NCI-H526 treated with DMSO at 0.1 percent for 48 hours (cell line): ENCODE results near the gene PYDC2.
"Not testable (repeated sequence)": the region's sequence is repeated elsewhere in the genome, so short reads cannot be mapped to it uniquely, and the experiment has no call there.

Experiments used
- DNase-seq: peaks from one replicate; lab custom pipeline; 2025; lab: John Stamatoyannopoulos, UW

Gene PYDC2

DNA sequence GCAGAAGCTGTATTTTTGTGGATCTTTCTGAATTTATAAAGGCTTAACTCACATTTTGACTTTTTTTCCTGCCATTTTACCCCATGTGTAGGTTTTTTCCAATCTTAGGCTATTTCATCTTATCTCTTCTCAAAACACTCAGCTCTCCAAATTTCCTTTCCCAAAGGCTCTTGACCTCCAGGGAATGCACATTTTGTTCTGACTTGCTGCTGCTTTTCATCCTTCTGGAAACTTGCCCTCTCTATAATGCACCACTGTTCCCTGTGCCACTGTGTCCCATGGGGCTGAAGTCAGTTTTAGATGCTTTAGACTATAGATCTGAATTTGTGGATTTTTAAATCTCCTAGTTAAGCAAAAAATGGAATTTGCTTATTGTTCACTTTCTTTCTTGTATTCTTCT is 9.1 kb downstream of the PYDC2 start:
- no peak for DNase-seq

DNA sequence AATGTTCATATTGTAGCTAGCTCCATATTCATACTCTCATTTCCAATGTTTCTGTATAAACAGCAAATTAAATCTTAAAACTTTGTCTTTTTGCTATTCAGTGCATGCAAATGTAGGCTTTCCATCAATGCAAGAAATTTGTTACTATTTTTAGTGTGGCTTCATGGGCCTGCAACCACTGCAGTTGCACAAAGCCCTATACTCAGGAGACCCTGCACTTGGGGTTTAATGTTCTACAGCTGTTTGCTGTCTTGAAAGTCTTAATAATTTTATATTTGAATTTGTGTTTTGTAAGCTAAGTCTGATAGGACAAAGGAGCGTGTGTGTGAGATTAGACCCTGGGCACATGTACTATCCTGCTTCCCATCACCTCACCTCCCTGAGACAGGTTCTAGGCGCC is 9.6 kb downstream of the PYDC2 start:
- DNase-seq = no peak

DNA sequence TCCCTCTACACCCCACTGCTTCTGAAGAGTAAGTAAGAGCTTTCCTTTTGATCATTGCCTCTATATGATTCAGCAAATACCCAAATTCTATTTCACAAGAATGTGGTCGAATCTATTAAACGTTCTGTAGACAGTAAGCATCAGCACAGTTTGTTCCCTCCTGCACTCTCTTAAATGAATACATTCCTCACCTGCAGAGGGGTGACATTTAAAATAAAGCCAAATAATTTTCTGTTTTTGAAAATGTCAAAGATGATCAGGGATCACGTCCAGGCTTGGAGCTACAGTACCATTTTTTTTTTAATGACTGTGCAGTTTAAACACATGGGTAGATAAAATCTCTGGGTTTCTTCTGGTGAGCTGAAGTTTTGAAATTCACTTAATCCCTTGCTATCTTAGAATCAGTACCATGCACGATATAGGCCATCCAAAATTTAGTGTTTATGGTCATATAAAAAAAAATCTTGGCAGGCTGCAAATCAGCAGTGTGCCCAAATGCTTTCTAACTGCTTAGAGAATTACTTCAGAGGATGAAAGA is 12.8 kb downstream of the PYDC2 start:
- no peak for DNase-seq

DNA sequence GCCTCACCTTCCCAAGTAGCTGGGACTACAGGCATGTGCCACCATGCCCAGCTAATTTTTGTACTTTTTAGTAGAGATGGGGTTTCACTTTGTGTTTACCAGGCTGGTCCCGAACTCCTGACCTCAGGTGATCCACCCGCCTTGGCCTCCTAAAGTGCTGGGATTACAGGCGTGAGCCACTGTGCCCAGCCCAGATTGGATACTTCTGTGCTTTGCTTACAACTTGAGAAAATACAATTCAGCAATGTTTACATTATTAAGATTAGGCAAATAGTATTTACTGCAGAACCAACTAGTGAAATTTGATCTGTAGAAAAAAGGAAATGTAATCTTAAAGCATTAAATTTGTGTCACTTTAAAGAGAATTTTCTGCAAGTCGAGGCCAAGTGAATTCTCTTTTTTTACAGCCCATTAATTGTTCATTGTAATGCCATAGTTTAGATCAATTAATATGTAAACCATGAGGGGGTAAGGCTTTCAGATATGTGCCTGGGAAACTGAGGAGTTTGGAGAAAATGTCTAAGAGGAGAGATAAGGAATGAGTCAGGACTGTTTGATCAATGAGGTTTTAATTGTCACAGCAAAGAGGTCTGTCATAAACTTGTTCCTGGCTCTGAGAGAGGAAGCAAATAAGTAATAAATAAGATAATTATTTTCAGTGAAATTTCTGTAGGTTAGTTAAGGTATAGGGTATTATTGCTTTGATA is 15.3 kb downstream of the PYDC2 start:
- no peak for DNase-seq

DNA sequence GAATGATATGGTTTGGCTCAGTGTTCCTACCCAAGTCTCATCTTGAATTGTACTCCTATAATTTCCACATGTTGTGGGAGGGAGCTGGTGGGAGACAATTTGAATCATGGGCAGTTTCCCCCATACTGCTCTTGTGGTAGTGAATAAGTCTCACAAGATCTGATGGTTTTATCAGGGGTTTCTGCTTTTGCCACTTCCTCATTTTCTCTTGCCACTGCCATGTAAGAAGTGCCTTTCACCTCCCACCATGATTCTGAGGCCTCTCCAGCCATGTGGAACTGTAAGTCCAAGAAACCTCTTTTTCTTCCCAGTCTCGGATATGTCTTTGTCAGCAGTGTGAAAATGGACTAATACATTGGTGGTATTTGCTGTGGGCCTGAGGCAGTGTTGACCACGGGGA is 23.0 kb downstream of the PYDC2 start:
- DNase-seq = not testable (repeated sequence)

DNA sequence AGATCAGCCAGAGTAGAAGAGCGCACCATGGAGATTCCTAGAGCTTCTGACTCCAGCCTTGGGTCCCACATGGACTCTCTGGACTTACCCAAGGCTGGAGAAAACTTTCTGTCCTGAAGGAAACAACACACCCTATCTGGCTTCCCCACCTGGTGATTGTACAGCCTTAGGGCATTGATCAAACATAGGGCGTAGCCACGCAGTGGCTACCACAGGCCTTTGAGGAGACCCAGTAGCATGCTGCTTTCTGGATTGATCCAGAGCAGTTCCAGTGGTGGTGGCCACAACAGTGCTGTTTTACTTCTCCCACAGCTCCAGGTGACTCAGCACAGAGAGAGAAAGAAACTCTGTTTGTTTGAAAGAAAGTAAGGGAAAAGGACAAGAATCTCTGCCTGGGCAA is 23.5 kb downstream of the PYDC2 start:
- no peak for DNase-seq

DNA sequence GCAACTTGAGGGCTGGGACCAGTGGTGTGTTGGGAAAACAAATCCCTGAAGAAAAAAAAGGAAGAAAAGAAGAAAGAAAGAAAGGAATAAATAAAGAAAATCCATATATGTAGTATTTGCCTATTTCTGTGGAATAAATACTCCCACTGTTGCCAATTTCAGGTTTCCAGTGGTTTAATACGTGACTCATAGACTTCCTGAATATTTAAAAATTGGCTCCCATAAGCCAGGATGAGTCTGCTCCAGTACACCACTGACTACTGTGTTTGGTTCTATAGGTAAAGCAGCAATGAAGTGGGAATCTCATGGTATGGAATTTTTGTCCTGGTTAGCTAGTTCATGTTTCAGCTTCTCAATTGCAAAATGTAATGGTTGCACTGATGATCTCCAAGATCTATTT is 31.6 kb downstream of the PYDC2 start:
- no peak for DNase-seq

DNA sequence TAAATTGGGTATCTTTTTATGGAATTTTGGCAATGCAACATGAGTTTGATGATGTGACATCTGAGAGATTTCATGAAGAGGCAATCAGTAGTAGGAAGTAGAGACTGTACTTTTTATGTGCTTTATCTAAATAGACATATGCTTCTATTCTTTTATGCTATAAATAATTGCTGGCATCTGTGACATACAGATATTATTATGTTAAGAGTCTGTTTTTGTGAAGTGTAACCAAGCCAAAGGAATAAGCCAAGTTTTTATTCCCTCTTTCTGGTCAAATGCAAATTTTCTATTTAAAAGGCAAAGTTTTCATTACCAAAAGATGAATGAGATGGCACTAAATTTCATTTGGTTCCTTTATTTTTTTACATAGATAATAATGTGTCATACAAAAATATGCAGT is 32.4 kb downstream of the PYDC2 start:
- no peak for DNase-seq

DNA sequence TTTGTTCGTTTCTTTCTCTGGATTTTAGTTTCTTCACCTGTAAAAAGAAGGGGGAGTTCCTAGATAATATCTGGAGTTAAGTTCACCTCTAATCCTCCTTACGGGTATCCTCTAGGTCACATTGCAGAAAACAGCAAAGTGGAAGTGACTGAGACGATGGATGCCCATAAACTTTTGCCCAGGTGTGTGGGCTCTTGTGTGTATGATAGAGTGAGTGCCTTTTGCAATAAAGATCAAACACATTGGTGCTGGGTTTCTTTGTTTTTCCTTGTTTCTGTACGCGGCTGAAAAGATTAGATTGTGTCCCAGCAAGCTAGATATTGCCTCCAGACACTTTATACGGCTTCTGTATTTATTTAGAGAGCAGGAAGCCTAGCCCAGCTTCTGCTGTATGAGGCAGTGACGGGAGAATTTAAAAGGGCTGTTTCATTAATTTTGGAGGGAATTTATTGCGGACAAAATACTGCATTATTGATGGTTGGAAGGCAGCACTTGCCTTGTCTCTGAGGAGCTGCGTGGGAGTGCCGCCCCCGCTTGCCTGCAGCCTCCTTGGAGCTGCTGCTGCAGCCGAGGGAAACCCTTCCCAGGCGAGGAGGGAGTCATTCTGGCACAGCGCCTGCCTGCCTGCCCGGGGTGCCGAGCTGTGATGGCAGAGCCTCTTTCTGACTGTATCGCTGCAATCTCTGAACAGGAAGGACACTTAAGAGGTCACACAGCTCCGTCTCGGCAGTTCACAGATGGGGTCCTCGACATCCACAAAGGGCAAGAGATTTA is 38.5 kb downstream of the PYDC2 start:
- no peak for DNase-seq

DNA sequence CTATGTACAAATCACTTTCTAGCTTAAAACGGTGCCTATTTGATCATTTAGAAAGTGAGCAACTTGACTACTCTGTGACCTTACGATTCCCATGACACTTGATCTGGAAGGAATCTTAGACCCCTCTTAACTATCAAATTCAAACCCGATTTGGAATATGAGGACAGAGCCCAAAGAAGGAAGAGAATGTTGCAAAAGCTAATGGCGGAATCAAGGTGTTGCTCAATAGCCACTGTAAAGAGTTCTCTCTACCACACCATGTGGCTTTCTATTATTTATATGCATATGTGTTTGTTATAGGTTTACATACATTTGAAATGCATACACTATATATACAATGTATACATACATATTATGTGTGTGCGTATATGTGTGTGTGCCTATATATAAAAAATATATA is 39.9 kb downstream of the PYDC2 start:
- DNase-seq = no peak

DNA sequence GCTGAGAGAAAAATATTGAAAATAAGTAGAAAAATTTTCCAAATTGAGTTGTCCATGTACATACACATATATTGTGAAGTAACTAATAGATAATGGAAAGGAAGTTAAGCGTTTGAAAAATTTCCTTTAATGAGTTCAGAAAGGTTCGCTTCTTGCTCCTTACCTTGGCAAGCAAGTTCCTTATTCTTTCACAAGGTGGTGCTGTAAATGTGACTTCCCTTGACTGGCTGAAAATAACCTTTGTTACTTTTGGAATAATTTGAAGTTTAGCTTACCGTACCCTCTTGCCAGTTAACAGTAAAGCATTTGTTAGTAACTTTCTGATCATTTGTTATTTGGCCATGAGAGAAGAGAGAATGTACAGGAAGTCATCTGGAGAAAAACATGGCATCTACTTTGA is 41.6 kb downstream of the PYDC2 start:
- DNase-seq = no peak

DNA sequence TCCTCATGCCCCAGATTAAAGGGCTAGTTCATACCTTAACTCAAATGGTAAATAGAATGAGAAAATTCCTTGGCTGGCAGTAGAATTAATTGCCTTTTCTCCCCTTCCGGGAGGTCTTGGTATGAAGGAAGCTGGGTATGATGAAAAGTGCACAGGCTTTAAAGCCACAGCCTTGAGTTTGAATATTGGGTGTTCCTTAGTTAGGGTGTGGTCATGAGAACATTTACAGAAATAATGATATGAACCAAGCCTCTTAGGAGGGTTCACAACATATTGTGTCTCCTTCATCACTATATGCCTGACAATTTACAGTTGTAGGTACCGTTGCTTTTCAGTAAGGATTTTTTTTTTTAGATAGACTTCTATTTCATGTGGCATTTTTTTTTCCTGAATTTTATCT is 48.1 kb downstream of the PYDC2 start:
- no peak for DNase-seq
